ENCODE measurements around the gene CACNA2D3. TPM values are rescaled to one million over a fixed set of nuclear protein-coding genes. Genes with fewer than 3 reads are reported as not detected.

CACNA2D3 gene
- polyA plus RNA-seq, 2 of the 4 experiments (the other 2 are of a cell fraction), result 0.04 to 0.05 TPM

DNA sequence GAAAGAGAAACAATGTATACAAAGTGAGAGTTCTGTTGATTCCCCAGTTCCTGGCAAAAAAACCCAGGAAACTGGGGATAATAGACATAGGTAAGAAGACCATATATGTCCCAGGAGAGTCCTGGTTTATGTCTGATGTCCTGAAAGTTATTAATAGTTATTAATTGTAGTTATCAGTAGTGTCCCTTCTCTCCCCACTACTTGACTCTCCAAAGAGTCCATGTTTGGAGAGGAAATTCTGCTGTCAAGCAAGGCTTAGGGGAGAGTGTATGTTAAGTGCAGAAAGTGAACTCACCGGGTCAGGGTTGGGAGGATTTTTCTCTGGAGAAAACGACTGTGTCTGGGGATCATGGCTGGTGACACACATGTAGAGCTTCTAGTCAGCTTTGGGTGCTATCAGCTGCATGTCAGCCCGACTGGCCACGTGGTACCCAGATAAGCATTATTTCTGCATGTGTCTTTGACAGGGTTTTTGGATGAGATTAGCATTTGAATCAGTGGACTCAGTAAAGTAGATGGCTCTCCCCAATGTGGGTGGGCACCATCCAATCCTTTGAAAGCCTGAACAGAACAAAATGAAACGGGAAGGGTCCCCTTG lies 80.4 kb downstream of the CACNA2D3 start:
- no peak for ATAC-seq
- CTCF ChIA-PET, result interaction anchor here (0.6 kb wide), 1 partner anchor 23 kb away, joined by 3 read pairs; no protein-coding TSS in a partner anchor
- no peak overlapping the region for H3K27ac ChIP-seq
- FAIRE-seq, result no peak
- no peak for TF ChIP-seq HDAC2 (IDR thresholded peaks at IDR 0.05)
- no peak for TF ChIP-seq ZC3H11A (IDR thresholded peaks at IDR 0.05)
- no peak for TF ChIP-seq CEBPB (IDR thresholded peaks at IDR 0.05)
- TF ChIP-seq SREBF2 (IDR thresholded peaks at IDR 0.05), result no peak
- TF ChIP-seq NFE2L2 (conservative IDR thresholded peaks at IDR 0.05; ENCODE audit: low read length), result no peak
- TF ChIP-seq, protein P1, sequence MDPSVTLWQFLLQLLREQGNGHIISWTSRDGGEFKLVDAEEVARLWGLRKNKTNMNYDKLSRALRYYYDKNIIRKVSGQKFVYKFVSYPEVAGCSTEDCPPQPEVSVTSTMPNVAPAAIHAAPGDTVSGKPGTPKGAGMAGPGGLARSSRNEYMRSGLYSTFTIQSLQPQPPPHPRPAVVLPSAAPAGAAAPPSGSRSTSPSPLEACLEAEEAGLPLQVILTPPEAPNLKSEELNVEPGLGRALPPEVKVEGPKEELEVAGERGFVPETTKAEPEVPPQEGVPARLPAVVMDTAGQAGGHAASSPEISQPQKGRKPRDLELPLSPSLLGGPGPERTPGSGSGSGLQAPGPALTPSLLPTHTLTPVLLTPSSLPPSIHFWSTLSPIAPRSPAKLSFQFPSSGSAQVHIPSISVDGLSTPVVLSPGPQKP (IDR thresholded peaks at IDR 0.05; ENCODE audit: low read depth, low read length), result no peak
- no peak for TF ChIP-seq ZSCAN20 (CRISPR knock-in tag; IDR thresholded peaks at IDR 0.05)
- no peak for DNase-seq (ENCODE audit: low read depth in 1 of 2, low spot score in 1 of 2)
- H3K4me3 ChIP-seq, result no peak overlapping the region
- WGBS (ENCODE audit: missing lambda C conversion rate), result 0% methylated on average over 5 of the region's 5 CpGs
- no peaks in the 10 kb centered on the region for H3K9me3 ChIP-seq
- H3K4me1 ChIP-seq, result no peaks in the 10 kb centered on the region
- no peak overlapping the region for H3K4me2 ChIP-seq
- POLR2A ChIA-PET, result no interaction called here

DNA sequence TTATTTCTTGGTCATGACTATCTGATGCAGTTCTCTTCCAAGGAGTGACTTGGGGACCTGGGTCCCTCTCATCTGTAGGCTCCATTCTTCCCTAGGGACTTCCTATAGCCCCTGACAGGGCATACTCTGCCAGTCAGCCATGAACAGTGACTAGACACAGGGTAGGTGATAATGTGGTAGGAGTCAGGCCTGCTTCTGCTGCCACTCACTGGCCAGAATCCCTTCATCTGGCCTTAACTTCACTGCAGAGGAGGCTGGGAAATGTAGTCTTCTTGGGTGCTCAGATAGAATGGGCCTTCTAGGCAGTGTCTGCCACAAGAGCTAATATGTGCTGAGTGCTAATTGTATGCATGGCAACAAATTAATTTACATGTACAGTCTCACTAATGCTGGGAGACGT lies 84.5 kb downstream of the CACNA2D3 start:
- no peak overlapping the region for H3K4me3 ChIP-seq
- 29% methylated on average over 1 of the region's 1 CpG for WGBS (ENCODE audit: missing lambda C conversion rate)
- H3K9me3 ChIP-seq, result no peaks in the 10 kb centered on the region; the same call in 2 of the 3 replicates
- ATAC-seq (no peak), FAIRE-seq (no peak), DNase-seq (ENCODE audit: low read depth in 1 of 2, low spot score in 1 of 2) (peak in 1 of 2 experiments; percentile 5)
- ChIA-PET CTCF (interaction anchor here (1.1 kb wide), 1 partner anchor 268 kb away, joined by 3 read pairs; no protein-coding TSS in a partner anchor), POLR2A (no interaction called here)
- TF ChIP-seq, protein P2, sequence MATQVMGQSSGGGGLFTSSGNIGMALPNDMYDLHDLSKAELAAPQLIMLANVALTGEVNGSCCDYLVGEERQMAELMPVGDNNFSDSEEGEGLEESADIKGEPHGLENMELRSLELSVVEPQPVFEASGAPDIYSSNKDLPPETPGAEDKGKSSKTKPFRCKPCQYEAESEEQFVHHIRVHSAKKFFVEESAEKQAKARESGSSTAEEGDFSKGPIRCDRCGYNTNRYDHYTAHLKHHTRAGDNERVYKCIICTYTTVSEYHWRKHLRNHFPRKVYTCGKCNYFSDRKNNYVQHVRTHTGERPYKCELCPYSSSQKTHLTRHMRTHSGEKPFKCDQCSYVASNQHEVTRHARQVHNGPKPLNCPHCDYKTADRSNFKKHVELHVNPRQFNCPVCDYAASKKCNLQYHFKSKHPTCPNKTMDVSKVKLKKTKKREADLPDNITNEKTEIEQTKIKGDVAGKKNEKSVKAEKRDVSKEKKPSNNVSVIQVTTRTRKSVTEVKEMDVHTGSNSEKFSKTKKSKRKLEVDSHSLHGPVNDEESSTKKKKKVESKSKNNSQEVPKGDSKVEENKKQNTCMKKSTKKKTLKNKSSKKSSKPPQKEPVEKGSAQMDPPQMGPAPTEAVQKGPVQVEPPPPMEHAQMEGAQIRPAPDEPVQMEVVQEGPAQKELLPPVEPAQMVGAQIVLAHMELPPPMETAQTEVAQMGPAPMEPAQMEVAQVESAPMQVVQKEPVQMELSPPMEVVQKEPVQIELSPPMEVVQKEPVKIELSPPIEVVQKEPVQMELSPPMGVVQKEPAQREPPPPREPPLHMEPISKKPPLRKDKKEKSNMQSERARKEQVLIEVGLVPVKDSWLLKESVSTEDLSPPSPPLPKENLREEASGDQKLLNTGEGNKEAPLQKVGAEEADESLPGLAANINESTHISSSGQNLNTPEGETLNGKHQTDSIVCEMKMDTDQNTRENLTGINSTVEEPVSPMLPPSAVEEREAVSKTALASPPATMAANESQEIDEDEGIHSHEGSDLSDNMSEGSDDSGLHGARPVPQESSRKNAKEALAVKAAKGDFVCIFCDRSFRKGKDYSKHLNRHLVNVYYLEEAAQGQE (IDR thresholded peaks at IDR 0.05), result no peak
- TF ChIP-seq ZNF302 (CRISPR knock-in tag; IDR thresholded peaks at IDR 0.05) (no peak), NPAS2 (CRISPR knock-in tag; IDR thresholded peaks at IDR 0.05; ENCODE audit: borderline replicate concordance) (no peak), HOXA7 (CRISPR knock-in tag; IDR thresholded peaks at IDR 0.05) (no peak), HOXB13 (CRISPR knock-in tag; IDR thresholded peaks at IDR 0.05; ENCODE audit: low read depth) (no peak), FOSB (CRISPR knock-in tag; IDR thresholded peaks at IDR 0.05) (no peak), POLR2AphosphoS2 (conservative IDR thresholded peaks at IDR 0.05; ENCODE audit: low read length) (no peak), ESRRA (IDR thresholded peaks at IDR 0.05; ENCODE audit: borderline replicate concordance, low read length) (no peak), MAFK (IDR thresholded peaks at IDR 0.05; ENCODE audit: partially characterized antibody) (no peak), RCOR1 (IDR thresholded peaks at IDR 0.05; ENCODE audit: low read depth, low read length) (no peak), NFE2L2 (conservative IDR thresholded peaks at IDR 0.05; ENCODE audit: low read length) (no peak), SREBF2 (IDR thresholded peaks at IDR 0.05) (no peak), JUN (IDR thresholded peaks at IDR 0.05) (no peak), HDAC2 (IDR thresholded peaks at IDR 0.05) (no peak), FOXS1 (CRISPR knock-in tag; IDR thresholded peaks at IDR 0.05) (no peak)
- TF ChIP-seq, protein P3, sequence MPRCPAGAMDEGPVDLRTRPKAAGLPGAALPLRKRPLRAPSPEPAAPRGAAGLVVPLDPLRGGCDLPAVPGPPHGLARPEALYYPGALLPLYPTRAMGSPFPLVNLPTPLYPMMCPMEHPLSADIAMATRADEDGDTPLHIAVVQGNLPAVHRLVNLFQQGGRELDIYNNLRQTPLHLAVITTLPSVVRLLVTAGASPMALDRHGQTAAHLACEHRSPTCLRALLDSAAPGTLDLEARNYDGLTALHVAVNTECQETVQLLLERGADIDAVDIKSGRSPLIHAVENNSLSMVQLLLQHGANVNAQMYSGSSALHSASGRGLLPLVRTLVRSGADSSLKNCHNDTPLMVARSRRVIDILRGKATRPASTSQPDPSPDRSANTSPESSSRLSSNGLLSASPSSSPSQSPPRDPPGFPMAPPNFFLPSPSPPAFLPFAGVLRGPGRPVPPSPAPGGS (IDR thresholded peaks at IDR 0.05), result no peak
- TF ChIP-seq, protein P4, sequence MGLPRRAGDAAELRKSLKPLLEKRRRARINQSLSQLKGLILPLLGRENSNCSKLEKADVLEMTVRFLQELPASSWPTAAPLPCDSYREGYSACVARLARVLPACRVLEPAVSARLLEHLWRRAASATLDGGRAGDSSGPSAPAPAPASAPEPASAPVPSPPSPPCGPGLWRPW (IDR thresholded peaks at IDR 0.05), result no peak
- TF ChIP-seq, protein P5, sequence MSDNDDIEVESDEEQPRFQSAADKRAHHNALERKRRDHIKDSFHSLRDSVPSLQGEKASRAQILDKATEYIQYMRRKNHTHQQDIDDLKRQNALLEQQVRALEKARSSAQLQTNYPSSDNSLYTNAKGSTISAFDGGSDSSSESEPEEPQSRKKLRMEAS (IDR thresholded peaks at IDR 0.05), result no peak
- no peak overlapping the region for H3K4me2 ChIP-seq
- H3K4me1 ChIP-seq, result no peaks in the 10 kb centered on the region
- H3K27ac ChIP-seq, result no peak overlapping the region

Data from A549 (cell line).